HG03354 (cell line): ENCODE measurements around the gene CARD10.

Source experiments
- ATAC-seq: cut with Tn5 transposase; IDR thresholded peaks from one replicate; pipeline ENCODE4 v1.9.1; 2021; ENCODE audit warnings: mild to moderate bottlenecking; ENCODE audit not compliant: unreplicated experiment, poor library complexity, severe bottlenecking

CARD10 gene

DNA sequence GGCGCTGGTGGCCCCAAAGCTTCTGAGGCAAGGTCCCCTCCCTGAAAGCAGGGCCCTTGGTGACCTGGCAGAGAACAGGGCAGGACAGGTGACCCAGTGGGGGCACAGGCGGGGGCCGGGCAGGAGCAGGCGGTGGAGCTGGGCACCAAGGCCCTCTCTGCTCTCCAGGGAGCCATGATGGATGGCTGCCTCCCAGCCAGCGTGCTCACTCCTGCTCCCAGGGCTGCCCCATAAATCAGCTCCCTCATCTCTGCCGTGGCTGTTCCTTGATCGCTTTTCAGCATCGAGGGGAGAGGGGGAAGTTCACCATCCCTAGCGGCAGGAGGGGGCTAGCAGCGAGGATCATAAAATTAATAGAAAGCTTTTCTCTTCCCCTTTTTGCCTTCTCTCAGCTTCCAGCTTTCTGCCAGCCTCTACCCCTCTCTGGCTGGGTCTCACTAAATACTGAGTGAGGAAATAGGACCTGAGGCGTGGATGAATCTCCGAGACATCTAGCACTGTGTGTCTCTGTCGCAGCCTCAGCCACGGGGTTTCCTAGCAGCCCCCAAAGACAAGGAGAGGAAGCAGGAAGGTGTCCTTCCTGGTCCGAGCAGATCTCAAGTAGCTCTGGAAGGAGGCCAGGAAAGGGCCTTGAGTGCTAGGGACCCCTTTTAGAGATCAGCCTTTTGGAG lies 69.7 kb downstream of the CARD10 start:
- ATAC-seq, result no peak

DNA sequence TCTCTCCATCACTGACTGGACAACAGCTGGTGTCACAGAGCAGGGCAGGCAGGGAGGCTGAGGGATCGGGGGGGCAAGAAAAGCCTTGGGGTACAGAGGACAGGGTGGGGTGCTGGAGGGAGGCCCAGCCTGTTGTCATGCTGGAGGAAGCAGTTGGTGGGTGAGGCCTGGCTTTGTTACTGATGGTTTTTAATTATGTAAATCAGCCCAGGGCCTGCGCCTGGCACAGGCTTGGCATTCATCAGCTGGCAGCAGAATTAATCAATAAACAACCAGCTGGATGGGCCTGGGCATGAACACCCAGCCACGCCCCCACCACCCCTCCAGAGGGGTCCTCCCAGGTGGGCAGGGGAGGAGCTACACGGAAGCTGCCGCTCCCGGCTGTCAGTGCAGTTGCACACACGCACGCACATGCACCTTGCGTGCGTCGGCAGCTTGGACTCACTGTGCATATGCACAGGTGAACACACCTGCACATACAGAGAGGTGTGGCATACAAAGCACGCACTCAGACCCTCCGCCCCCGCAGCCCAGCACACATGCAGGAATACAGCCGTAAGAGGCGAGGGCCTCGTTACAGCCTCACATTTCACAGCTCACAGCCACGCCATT lies 70.6 kb downstream of the CARD10 start:
- no peak for ATAC-seq

- ATAC-seq, result no peak
These were observed 73.7 kb downstream of the CARD10 start for GRCh38 chr22:37445501-37445900.

- no peak for ATAC-seq
These were observed 75.2 kb downstream of the CARD10 start for GRCh38 chr22:37443977-37444376.

DNA sequence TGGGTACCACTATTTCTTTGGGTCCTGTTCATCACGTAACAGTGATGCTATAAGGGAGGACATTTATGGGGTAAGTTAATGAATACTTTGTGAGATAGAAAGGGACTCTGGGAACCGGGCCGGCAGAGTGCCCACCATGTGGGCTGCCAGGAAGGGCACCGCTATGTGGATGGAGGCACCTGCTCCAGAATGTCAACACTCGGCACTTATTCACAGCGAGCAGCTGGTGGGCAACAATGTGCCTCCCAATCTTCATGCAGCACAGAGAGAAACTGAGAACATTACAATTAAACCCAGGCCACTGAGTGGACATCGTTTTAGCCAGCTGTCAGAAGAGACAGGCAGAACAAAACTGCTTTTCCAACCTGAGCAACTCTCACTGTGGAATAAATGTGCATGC lies 76.1 kb downstream of the CARD10 start:
- no peak for ATAC-seq

GRCh38 chr22:37442537-37442936 lies 76.7 kb downstream of the CARD10 start:
- no peak for ATAC-seq

GRCh38 chr22:37442135-37442534 lies 77.1 kb downstream of the CARD10 start:
- no peak for ATAC-seq

GRCh38 chr22:37440875-37441274 lies 78.3 kb downstream of the CARD10 start:
- no peak for ATAC-seq
